SJCRH30 (cell line): ENCODE measurements around the gene ASB2. TPM values are rescaled to one million over a fixed set of nuclear protein-coding genes. Genes with fewer than 3 reads are reported as not detected.

ENCODE experiments used
- DNase-seq, 2 experiments: peaks; one replicate each; pipeline ENCODE4 v3.0.0-alpha.2; 2015 to 2020
- H3K27ac ChIP-seq: fragments of 250-450 bp; sonication (Bioruptor Pico); 2 replicates; pipeline ENCODE4 v1.5.1; 2020; ENCODE audit warnings: mild to moderate bottlenecking, moderate library complexity
- H3K27me3 ChIP-seq: fragments of 250-450 bp; sonication (Bioruptor Pico); 2 replicates; pipeline ENCODE4 v1.5.1; 2020; ENCODE audit warnings: mild to moderate bottlenecking, moderate library complexity
- H3K36me3 ChIP-seq: fragments of 250-450 bp; sonication (Bioruptor Pico); 2 replicates; pipeline ENCODE4 v1.5.1; 2020; ENCODE audit warnings: mild to moderate bottlenecking, moderate library complexity
- H3K4me1 ChIP-seq: fragments of 250-450 bp; sonication (Bioruptor Pico); 2 replicates; pipeline ENCODE4 v1.5.1; 2020; ENCODE audit warnings: mild to moderate bottlenecking, moderate library complexity
- H3K4me3 ChIP-seq: fragments of 250-450 bp; sonication (Bioruptor Pico); 2 replicates; pipeline ENCODE4 v1.5.1; 2020; ENCODE audit warnings: mild to moderate bottlenecking, moderate library complexity
- H3K9me3 ChIP-seq: fragments of 250-450 bp; sonication (Bioruptor Pico); replicated peaks from 2 replicates; pipeline ENCODE4 v1.5.1; 2020; ENCODE audit warnings: mild to moderate bottlenecking, moderate library complexity
- total RNA-seq: library from RNA; depleted of rRNA; stranded (reverse); fragments of >200 nt; shearing (Covaris generic); gene quantifications from 2 replicates; pipeline ENCODE4 v1.2.3, GENCODE V29; 2014; rRNA removed

The ASB2 gene
- total RNA-seq, 1 experiment from 2014 or later, result 2.4 TPM

GRCh38 chr14:93895023-93895604, 81.3 kb downstream of the ASB2 start:
- no peaks in the 10 kb centered on the region for H3K9me3 ChIP-seq
- no peak for DNase-seq
- H3K4me3 ChIP-seq, result no peak overlapping the region
- no peaks in the 10 kb centered on the region for H3K36me3 ChIP-seq
- no peak overlapping the region for H3K27ac ChIP-seq
- H3K4me1 ChIP-seq, result no peaks in the 10 kb centered on the region
- H3K27me3 ChIP-seq, result no peaks in the 10 kb centered on the region

- no peak overlapping the region for H3K4me3 ChIP-seq
- no peaks in the 10 kb centered on the region for H3K4me1 ChIP-seq
- no peaks in the 10 kb centered on the region for H3K9me3 ChIP-seq
- no peaks in the 10 kb centered on the region for H3K27me3 ChIP-seq
- no peaks in the 10 kb centered on the region for H3K36me3 ChIP-seq
- H3K27ac ChIP-seq, result no peak overlapping the region
- no peak for DNase-seq
These were observed 82.6 kb downstream of the ASB2 start for GRCh38 chr14:93893661-93894261.

- no peak overlapping the region for H3K27ac ChIP-seq
- DNase-seq, result peak; percentile 58 to 74
- no peak overlapping the region for H3K4me3 ChIP-seq
- H3K4me1 ChIP-seq, result no peaks in the 10 kb centered on the region
- no peaks in the 10 kb centered on the region for H3K36me3 ChIP-seq
- H3K9me3 ChIP-seq, result no peaks in the 10 kb centered on the region
- no peaks in the 10 kb centered on the region for H3K27me3 ChIP-seq
These were observed 83.3 kb downstream of the ASB2 start for GRCh38 chr14:93892923-93893558.

- Histone ChIP-seq H3K27ac (no peak overlapping the region), H3K27me3 (no peaks in the 10 kb centered on the region), H3K4me1 (no peaks in the 10 kb centered on the region), H3K4me3 (no peak overlapping the region), H3K9me3 (no peaks in the 10 kb centered on the region), H3K36me3 (no peaks in the 10 kb centered on the region)
- no peak for DNase-seq
These were observed 83.9 kb downstream of the ASB2 start for GRCh38 chr14:93892505-93892839.

GRCh38 chr14:93891756-93892504, 84.4 kb downstream of the ASB2 start:
- Histone ChIP-seq H3K27ac (no peak overlapping the region), H3K9me3 (no peaks in the 10 kb centered on the region), H3K4me1 (no peaks in the 10 kb centered on the region), H3K4me3 (no peak overlapping the region), H3K36me3 (no peaks in the 10 kb centered on the region), H3K27me3 (no peaks in the 10 kb centered on the region)
- no peak for DNase-seq

- Histone ChIP-seq H3K36me3 (no peaks in the 10 kb centered on the region), H3K4me1 (no peaks in the 10 kb centered on the region), H3K9me3 (no peaks in the 10 kb centered on the region), H3K27me3 (no peaks in the 10 kb centered on the region), H3K27ac (no peak overlapping the region), H3K4me3 (no peak overlapping the region)
- no peak for DNase-seq
These were observed 86.5 kb downstream of the ASB2 start for GRCh38 chr14:93889739-93890483.

GRCh38 chr14:93888995-93889394, 87.4 kb downstream of the ASB2 start:
- Histone ChIP-seq H3K9me3 (no peaks in the 10 kb centered on the region), H3K4me1 (no peaks in the 10 kb centered on the region), H3K4me3 (no peak overlapping the region), H3K27me3 (no peaks in the 10 kb centered on the region), H3K27ac (no peak overlapping the region), H3K36me3 (no peaks in the 10 kb centered on the region)
- no peak for DNase-seq

GRCh38 chr14:93884950-93885349, 91.4 kb downstream of the ASB2 start:
- Histone ChIP-seq H3K9me3 (no peaks in the 10 kb centered on the region), H3K4me1 (no peaks in the 10 kb centered on the region), H3K27ac (no peak overlapping the region), H3K4me3 (no peak overlapping the region), H3K27me3 (no peaks in the 10 kb centered on the region), H3K36me3 (no peaks in the 10 kb centered on the region)
- DNase-seq, result no peak

Other genes starting within 250 kb of the ASB2 start
- not detected in 2 replicates for gene PRIMA1, start 188.1 kb downstream of the ASB2 start, total RNA-seq
- not detected in 2 replicates for gene FAM181A, start 49.2 kb downstream of the ASB2 start, total RNA-seq
- gene CCDC197, start 20.7 kb upstream of the ASB2 start, total RNA-seq, result not detected in 2 replicates
- gene OTUB2, start 49.8 kb upstream of the ASB2 start, total RNA-seq, result 0.51 and 0.55 TPM in 2 replicates
- 187 and 191 TPM in 2 replicates for gene DDX24, start 104.6 kb upstream of the ASB2 start, total RNA-seq
- 9.5 and 11.9 TPM in 2 replicates for gene IFI27L1, start 104.7 kb upstream of the ASB2 start, total RNA-seq
- 0.55 and 0.81 TPM in 2 replicates for gene IFI27, start 134.2 kb upstream of the ASB2 start, total RNA-seq
- 24.2 and 24.4 TPM in 2 replicates for gene IFI27L2, start 153.0 kb upstream of the ASB2 start, total RNA-seq
- gene PPP4R4, start 197.8 kb upstream of the ASB2 start, total RNA-seq, result 35.5 and 47.1 TPM in 2 replicates